ENCODE data around the gene NMNAT3. TPM values are rescaled to one million over a fixed set of nuclear protein-coding genes. Genes with fewer than 3 reads are reported as not detected.
A peak's percentile ranks its signal among the peaks of the same experiment; 100 is the strongest.

NMNAT3 gene
- polyA plus RNA-seq, 1 donor (not counting 4 experiments of a cell fraction or from before 2014, with no cell fraction given), result 1.6 TPM

- DNase-seq (ENCODE audit: low read depth, low spot score) (no peak), FAIRE-seq (no peak)
- Histone ChIP-seq H3K79me2 (ENCODE audit: control insufficient read depth, insufficient read depth, low read length) (no peaks in the 10 kb centered on the region), H3K9ac (ENCODE audit: control insufficient read depth, extremely low read depth, insufficient read depth, low read length) (no peak overlapping the region), H2AFZ (ENCODE audit: control insufficient read depth, low read length) (no peak overlapping the region), H3K9me1 (ENCODE audit: control insufficient read depth, extremely low read depth, insufficient read depth, low read length) (no peaks in the 10 kb centered on the region), H3K4me1 (ENCODE audit: control insufficient read depth, extremely low read depth, insufficient read depth, low read length) (peaks cover 8% of the 10 kb centered on the region), H3K36me3 (ENCODE audit: control insufficient read depth in 2 of 2, extremely low read depth in 1 of 2, insufficient read depth in 2 of 2, low read length in 2 of 2) (no peaks in the 10 kb centered on the region), H4K20me1 (ENCODE audit: control insufficient read depth, extremely low read depth, insufficient read depth, low read length) (no peaks in the 10 kb centered on the region), H3K9me3 (ENCODE audit: control insufficient read depth, low read depth, low read length) (no peaks in the 10 kb centered on the region), H3K27ac (ENCODE audit: control insufficient read depth, insufficient read depth, low read length) (no peak overlapping the region), H3K4me2 (ENCODE audit: control insufficient read depth, extremely low read depth, insufficient read depth, low read depth, low read length) (no peak overlapping the region), H3K4me3 (ENCODE audit: control insufficient read depth in 2 of 3, extremely low read depth in 1 of 3, insufficient read depth in 2 of 3, low read depth in 1 of 3, low read length in 3 of 3) (no peak overlapping the region), H3K27me3 (ENCODE audit: control insufficient read depth, extremely low read depth, insufficient read depth, low read length) (no peaks in the 10 kb centered on the region)
- no peak for TF ChIP-seq CTCF (optimal IDR thresholded peaks at IDR 0.05 in 1 of 3, IDR thresholded peaks at IDR 0.05 in 1 of 3, conservative IDR thresholded peaks at IDR 0.05 in 1 of 3; ENCODE audit: extremely low read depth in 1 of 3, insufficient read depth in 2 of 3, low read length in 3 of 3)
- TF ChIP-seq EZH2 (IDR thresholded peaks at IDR 0.05; ENCODE audit: low read length), result no peak
- dilution Hi-C loops (cut with MboI; ENCODE audit: extremely low pct_ligation_motif_present, low sequenced_read_pairs), result no loop called here
Measured at GRCh38 chr3:139679220-139679775, 1.5 kb upstream of the NMNAT3 start.

- Histone ChIP-seq H3K4me1 (ENCODE audit: control insufficient read depth, extremely low read depth, insufficient read depth, low read length) (peaks cover 8% of the 10 kb centered on the region), H3K4me3 (ENCODE audit: control insufficient read depth in 2 of 3, extremely low read depth in 1 of 3, insufficient read depth in 2 of 3, low read depth in 1 of 3, low read length in 3 of 3) (peak overlapping the region in 2 of 3 experiments; percentile 51 to 72), H3K9me1 (ENCODE audit: control insufficient read depth, extremely low read depth, insufficient read depth, low read length) (no peaks in the 10 kb centered on the region), H3K9ac (ENCODE audit: control insufficient read depth, extremely low read depth, insufficient read depth, low read length) (no peak overlapping the region), H2AFZ (ENCODE audit: control insufficient read depth, low read length) (no peak overlapping the region), H3K4me2 (ENCODE audit: control insufficient read depth, extremely low read depth, insufficient read depth, low read depth, low read length) (peak overlapping the region; percentile 67), H3K36me3 (ENCODE audit: control insufficient read depth in 2 of 2, extremely low read depth in 1 of 2, insufficient read depth in 2 of 2, low read length in 2 of 2) (no peaks in the 10 kb centered on the region), H3K79me2 (ENCODE audit: control insufficient read depth, insufficient read depth, low read length) (no peaks in the 10 kb centered on the region), H3K27ac (ENCODE audit: control insufficient read depth, insufficient read depth, low read length) (no peak overlapping the region), H3K27me3 (ENCODE audit: control insufficient read depth, extremely low read depth, insufficient read depth, low read length) (no peaks in the 10 kb centered on the region), H3K9me3 (ENCODE audit: control insufficient read depth, low read depth, low read length) (no peaks in the 10 kb centered on the region), H4K20me1 (ENCODE audit: control insufficient read depth, extremely low read depth, insufficient read depth, low read length) (no peaks in the 10 kb centered on the region)
- TF ChIP-seq CTCF (optimal IDR thresholded peaks at IDR 0.05 in 1 of 3, IDR thresholded peaks at IDR 0.05 in 1 of 3, conservative IDR thresholded peaks at IDR 0.05 in 1 of 3; ENCODE audit: extremely low read depth in 1 of 3, insufficient read depth in 2 of 3, low read length in 3 of 3) (no peak), EZH2 (IDR thresholded peaks at IDR 0.05; ENCODE audit: low read length) (no peak)
- DNase-seq (ENCODE audit: low read depth, low spot score) (no peak), FAIRE-seq (no peak)
- dilution Hi-C loops (cut with MboI; ENCODE audit: extremely low pct_ligation_motif_present, low sequenced_read_pairs), result no loop called here
Measured at GRCh38 chr3:139676632-139677387, 962 bp downstream of the NMNAT3 start.

Measured in keratinocyte (primary cell).